ES-I3 (cell line): Measurements from ENCODE around the gene TSTD1.
A peak's percentile ranks its signal among the peaks of the same experiment; 100 is the strongest.

Experiments used
- H3K36me3 ChIP-seq: 2 replicates; pipeline ENCODE4 v1.6.1; 2013; ENCODE audit warnings: mild to moderate bottlenecking, low read length, control low read depth, moderate library complexity; ENCODE audit not compliant: insufficient read depth
- H3K4me1 ChIP-seq: 2 replicates; pipeline ENCODE4 v1.6.1; 2013; ENCODE audit warnings: mild to moderate bottlenecking, control low read depth, low read length; ENCODE audit not compliant: insufficient read depth
- H3K9ac ChIP-seq: 2 replicates; pipeline ENCODE4 v1.6.1; 2013; ENCODE audit warnings: low read depth, mild to moderate bottlenecking, low read length, moderate library complexity
- H3K9me3 ChIP-seq: 2 replicates; pipeline ENCODE4 v1.6.1; 2013; ENCODE audit warnings: mild to moderate bottlenecking, low read length, moderate library complexity; ENCODE audit not compliant: control insufficient read depth, insufficient read depth

Gene TSTD1, protein sequence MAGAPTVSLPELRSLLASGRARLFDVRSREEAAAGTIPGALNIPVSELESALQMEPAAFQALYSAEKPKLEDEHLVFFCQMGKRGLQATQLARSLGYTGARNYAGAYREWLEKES

DNA sequence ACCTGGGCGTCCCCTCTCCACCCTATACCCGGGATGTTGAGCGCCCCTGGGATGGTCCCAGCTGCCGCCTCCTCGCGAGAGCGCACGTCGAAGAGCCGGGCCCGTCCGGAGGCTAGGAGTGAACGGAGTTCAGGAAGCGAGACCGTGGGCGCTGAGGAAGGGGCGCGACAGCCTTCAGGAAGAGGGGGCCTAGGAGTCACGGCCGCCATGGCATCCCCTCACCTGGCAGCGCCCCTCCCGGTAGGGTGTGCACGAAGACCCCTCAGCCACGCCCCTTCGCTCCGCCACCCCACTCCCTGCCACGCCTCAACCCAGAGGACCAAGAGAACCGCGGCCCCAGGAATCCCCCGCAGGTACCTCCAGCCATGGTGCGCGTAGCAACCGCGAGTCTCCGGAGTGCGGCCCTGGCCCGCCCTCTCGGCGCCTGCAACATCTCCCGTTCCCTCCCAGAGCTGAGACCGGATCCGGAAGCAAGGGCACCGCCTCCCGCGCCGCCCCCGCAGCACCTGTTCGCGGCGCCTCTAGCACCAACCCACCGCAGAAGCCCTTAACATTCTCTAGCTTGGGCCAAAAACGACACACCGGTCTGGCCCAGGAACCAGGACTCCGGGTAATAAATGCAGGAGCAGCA lies at the start of gene TSTD1:
TSS of gene TSTD1 (minus strand) at position 442 of the 631 bp plus-strand sequence. CDS start at position 367, 75 bp downstream.
- H3K36me3 ChIP-seq = peaks cover 19% of the 10 kb centered on the region

DNA sequence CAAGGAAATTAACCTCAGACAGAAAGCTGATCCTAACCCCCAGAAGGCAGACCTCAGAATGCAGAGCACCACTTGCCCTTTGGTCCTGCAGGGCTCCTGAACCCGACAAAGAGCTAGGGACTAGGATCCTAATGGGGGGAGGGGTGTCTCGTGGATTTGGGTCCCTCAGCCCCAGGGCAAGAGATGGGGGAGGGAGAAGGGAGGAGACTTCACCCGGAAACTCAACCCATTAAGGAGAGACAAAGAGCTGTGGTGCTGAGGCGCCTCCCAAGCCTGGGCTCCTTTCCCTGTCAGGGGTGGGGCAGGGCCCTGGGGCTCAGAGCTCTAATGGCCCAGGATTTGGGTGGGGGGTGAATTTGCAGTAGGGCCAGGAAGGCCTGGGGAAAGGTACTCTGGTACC lies 47.7 kb upstream of the TSTD1 start:
- no peaks in the 10 kb centered on the region for H3K36me3 ChIP-seq
- peaks cover 21% of the 10 kb centered on the region; the same call in 1 of the 2 replicates for H3K4me1 ChIP-seq
- H3K9ac ChIP-seq = no peak overlapping the region
- H3K9me3 ChIP-seq = no peaks in the 10 kb centered on the region

More for the DNA sequence above, at the start of gene TSTD1:
- Histone ChIP-seq H3K9me3 (no peaks in the 10 kb centered on the region), H3K4me1 (peaks cover 7% of the 10 kb centered on the region), H3K9ac (peak within 1 kb of the TSS; percentile 83)

DNA sequence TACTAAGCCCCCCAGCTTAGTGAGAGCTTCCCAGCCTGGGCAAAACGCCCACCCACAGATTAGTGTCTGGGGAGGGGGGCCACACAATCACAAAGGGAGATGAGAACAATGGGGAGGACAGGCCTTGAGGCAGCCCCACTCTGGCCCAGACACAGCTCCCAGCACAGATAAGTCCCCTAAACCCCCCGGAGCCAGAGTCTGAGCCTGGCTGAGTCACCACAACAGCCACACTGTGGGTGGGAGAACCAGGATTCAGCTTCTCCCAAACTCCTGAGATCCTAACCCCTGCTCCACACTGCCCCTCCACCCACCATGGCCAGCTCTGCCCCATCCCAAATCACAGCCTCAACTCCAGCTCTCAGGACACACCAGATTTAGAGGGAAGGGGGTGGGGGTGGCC lies 46.4 kb upstream of the TSTD1 start:
- Histone ChIP-seq H3K9me3 (no peaks in the 10 kb centered on the region), H3K36me3 (no peaks in the 10 kb centered on the region), H3K4me1 (peaks cover 21% of the 10 kb centered on the region; the same call in 1 of the 2 replicates), H3K9ac (no peak overlapping the region)

DNA sequence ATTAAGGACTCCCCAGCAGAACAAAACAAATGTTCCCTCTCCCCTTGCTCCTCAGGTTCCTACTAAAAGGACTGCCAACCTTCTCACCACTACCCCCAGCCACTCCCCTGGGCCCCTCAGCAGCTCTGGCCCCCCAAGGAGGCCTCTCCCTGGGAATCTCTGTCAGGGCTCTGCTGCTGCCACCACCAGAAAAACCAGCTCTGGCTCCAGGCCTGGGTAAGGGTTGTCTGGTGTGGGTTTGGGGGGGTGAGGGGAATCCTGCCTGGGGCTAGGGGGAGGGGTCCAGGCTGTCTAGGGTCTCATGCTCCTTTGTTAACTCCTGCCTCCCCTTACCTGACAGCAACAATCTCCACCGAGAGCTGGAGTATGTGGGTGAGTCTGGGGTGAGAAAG lies 45.8 kb upstream of the TSTD1 start:
- Histone ChIP-seq H3K36me3 (no peaks in the 10 kb centered on the region), H3K4me1 (peaks cover 21% of the 10 kb centered on the region; the same call in 1 of the 2 replicates), H3K9me3 (no peaks in the 10 kb centered on the region), H3K9ac (no peak overlapping the region)

DNA sequence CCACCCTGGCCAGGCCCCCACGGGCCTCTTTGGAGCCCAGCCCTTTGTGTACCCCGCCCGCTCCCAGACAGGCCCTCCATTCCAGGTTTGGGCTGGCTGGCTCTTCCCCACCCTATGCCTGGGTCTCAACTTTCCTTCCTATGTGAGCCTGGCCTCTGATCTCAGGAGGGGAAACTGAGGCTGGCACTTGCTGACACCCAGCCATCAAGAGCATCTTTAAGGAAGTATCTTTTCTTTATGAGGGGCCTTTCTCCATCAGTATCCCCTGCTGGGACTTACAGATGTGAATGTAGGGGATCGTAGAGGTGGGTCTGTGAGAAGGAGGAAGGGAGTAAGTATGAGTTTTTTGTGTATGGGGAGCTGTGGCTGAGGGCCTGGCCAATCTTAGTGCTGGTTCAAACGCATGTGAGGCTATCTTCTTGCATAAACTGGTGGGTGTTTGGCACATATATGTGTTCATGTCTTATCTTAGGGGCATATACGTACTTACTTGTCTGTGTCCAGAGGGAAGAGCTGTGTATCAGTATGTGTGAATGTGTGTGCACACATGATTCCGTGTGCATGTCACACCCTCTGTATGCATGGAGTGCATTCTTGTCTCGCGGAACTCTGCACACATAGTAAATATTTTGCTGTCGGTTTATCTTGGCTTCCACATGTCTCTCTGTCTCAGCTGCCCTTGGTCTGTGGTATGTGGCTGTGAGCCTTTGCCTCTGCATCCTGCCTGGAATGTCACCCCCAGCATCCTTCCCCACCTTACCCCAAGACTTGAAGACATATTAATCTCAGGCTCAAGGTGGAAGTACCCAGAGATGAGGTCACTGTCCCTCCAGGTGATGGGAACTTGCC lies 45.2 kb upstream of the TSTD1 start:
- no peak overlapping the region for H3K9ac ChIP-seq
- H3K36me3 ChIP-seq = no peaks in the 10 kb centered on the region
- peaks cover 21% of the 10 kb centered on the region; the same call in 1 of the 2 replicates for H3K4me1 ChIP-seq
- no peaks in the 10 kb centered on the region for H3K9me3 ChIP-seq

DNA sequence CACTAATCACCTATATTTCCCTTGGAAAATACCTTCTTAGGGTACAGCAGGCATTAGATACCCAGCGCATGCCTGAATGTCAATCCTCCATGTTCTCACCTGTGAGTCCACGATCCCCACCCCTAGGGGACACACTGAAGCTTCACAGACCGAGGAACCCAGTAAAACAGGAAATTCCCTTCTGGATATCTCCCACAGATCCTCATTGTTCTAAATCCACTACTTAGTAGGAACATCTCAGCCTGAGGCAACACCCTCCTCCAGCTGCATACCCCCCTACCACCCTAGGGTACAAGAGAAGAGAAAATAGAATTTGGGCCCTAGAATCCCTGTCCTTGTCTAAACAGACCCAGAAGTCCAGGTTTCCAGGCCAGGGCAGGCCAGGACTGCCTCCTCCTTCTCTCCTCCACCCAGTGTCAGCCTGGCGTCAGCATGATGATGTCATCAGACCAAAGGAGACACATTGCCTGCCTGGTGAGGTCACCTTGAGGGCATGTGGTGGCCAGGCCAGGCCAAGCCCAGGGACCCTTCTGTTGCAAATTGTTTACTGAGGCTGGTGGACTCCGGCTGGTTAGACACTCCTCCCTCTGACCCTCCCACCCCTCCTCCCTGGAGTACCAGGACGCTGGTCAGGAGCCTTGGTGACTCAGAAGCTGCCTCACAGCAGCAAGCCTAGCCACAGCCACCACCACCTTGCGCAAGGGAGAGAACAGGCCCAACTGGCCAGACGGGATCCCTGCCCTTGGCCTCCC lies 44.4 kb upstream of the TSTD1 start:
- Histone ChIP-seq H3K4me1 (peaks cover 21% of the 10 kb centered on the region; the same call in 1 of the 2 replicates), H3K9me3 (no peaks in the 10 kb centered on the region), H3K9ac (no peak overlapping the region), H3K36me3 (no peaks in the 10 kb centered on the region)

DNA sequence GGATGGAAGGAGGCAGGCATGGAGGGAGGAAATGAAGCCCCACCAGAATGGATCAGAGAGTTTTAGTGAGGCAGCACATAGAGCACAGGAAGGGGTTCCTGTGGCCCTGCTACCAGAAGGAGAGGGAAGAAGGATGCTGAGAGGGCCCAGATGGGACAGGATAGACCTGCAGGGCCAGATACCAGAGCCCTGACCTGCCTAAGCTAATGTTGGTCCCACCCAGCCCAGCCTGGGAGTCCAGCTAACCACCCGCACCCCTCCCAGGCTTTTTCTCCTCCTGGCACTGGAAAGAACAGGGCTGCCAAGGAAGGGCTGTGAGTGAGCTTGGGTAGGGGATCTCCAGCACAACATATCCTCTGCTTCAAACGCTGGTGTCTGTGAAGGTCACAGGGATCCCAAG lies 43.7 kb upstream of the TSTD1 start:
- no peaks in the 10 kb centered on the region for H3K9me3 ChIP-seq

DNA sequence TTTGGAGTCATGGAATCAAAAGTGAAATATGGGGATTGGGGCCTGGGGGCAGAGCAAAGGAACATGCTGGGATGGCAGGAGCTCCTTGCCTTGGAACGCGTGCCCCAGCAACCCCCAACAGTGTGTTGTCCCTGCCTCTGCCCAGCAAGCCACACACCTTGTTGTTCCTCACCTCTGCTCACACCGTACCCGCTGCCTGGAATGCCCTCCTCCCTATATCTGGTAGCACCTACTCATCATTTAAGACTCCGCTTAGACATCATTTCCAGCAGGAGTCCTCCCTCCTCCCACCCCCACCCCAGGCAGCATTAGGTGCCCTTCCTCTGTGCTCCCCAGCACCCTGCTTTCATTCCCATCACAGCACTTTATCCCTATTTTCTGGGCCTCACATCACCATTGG lies 42.8 kb upstream of the TSTD1 start:
- no peaks in the 10 kb centered on the region for H3K9me3 ChIP-seq
- H3K36me3 ChIP-seq = no peaks in the 10 kb centered on the region
- peaks cover 21% of the 10 kb centered on the region; the same call in 1 of the 2 replicates for H3K4me1 ChIP-seq
- no peak overlapping the region for H3K9ac ChIP-seq

More for the DNA sequence above, 43.7 kb upstream of the TSTD1 start:
- Histone ChIP-seq H3K4me1 (peaks cover 21% of the 10 kb centered on the region; the same call in 1 of the 2 replicates), H3K36me3 (no peaks in the 10 kb centered on the region), H3K9ac (no peak overlapping the region)

DNA sequence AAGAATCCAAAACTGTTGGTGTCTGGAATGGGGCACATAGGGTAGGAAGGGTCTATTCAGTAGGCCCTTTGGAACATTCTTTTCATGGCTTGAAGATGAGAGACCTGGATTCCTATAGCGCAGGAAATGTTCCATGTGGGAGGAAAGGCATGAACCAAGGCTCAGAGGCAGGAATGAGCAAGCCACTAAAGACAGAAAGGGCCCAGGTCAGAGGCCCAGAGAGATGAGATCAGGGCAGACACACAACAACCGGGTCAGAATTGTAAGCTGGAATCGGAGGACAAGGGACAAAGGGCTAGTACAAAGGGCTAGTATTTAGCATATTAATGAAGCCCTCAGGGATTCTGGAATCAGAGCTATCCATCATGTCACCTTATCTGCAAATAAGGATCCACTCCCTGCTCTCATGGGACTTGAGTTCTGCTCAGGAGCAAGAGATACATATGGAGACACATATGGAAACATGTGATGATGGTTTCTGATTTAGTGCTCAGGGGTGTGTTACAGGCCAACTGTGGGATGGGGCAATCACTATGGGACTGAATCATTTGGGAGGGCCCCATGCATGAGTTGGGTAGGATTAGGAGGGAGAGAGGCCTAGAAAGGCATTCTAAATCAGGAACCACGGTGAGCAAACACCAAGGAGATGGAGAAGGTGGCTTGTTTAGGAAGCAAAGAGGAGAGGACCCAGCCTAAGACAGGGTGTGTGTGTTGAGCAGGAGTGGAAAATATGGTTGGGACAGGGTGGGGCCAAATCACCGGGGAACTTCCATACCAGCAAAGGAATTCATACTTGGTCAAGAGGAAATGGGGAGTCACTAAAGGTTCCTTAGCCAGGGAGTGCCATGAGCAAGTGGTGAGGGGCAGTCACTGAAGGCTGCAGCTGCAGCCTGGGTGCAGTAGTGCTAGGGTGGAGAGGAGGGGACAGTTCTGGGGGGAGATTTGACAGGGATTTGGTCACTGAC lies 42.0 kb upstream of the TSTD1 start:
- no peaks in the 10 kb centered on the region for H3K36me3 ChIP-seq
- no peak overlapping the region for H3K9ac ChIP-seq
- no peaks in the 10 kb centered on the region for H3K9me3 ChIP-seq
- peaks cover 16% of the 10 kb centered on the region; the same call in 1 of the 2 replicates for H3K4me1 ChIP-seq

DNA sequence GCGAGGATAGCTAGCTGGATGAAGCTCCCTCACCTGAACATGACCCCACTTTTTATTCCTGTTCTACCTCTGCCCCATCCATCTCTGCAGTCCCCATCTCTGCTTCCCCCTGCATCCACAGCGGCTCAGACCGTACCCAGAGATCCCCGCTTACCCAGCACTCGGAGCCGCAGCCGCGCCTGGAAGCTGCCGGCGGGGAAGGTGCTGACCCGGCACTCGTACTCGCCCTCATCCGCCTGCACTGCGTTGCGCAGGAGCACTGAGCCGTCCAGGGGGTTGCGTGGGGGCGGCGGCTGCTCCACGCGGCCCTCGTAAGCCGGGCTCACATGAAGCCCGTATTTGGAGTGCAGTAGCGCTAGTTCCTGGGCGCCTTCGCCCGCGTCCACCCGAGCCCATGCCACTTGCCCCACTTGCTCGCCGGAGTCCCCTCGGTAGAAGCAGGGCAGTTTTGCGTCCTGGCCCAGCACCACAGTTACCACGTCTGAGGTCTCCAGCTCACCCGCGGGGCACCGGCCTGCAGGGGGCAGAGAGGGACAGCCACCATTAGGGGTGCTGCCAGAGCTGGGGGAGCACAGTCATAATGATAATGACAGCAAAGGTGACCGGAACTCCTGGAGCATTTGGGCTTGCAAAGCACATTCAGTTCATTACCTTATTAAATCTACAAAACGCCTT lies 40.8 kb upstream of the TSTD1 start:
- Histone ChIP-seq H3K9me3 (no peaks in the 10 kb centered on the region), H3K9ac (no peak overlapping the region), H3K36me3 (no peaks in the 10 kb centered on the region), H3K4me1 (peaks cover 9% of the 10 kb centered on the region; the same call in 1 of the 2 replicates)

DNA sequence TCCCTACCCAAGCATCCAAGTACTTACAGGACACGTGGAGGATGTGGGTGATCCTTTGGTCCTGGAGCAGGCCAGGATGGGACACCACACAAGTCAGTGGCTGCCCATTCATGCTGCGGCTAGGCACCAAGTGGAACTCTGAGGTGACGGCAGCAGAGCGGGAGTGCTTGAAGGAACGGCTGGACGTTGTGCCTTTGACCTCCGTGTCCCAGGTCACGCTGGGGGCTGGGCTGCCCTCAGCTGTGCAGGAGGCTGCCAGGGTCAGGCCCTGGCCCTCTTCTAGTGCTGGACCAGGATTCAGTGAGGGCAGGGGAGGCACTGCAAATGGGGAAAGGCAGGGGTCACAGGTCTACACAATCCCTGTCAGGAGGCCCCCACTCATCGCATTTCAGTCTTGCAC lies 38.7 kb upstream of the TSTD1 start:
- H3K36me3 ChIP-seq = no peaks in the 10 kb centered on the region
- H3K9ac ChIP-seq = no peak overlapping the region
- no peaks in the 10 kb centered on the region; the same call in 1 of the 2 replicates for H3K4me1 ChIP-seq

DNA sequence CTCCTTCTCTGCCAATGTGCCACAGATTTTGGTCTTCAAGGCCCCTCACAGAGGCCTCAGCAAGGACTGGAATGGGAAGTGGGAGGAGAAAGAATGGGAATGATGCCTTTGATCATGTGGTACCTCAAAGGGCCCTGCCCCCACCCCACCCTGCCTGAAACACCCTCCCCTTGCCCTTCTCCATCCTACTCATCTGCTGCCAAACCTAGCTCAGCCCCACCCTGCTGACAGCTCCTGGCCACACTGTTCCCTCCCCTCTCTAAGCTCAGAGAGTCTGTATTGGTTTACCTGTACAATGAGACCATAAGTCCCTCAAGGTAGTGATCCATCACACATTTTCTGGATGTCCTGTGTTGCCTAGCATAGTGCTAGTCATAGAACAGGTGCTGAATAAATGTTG lies 37.6 kb upstream of the TSTD1 start:
- no peaks in the 10 kb centered on the region for H3K9me3 ChIP-seq
- H3K36me3 ChIP-seq = no peaks in the 10 kb centered on the region
- H3K4me1 ChIP-seq = no peaks in the 10 kb centered on the region; the same call in 1 of the 2 replicates
- no peak overlapping the region for H3K9ac ChIP-seq

More for the DNA sequence above, 38.7 kb upstream of the TSTD1 start:
- H3K9me3 ChIP-seq = no peaks in the 10 kb centered on the region
